Fibroblast of peridontal ligament (primary cell): ENCODE measurements around the gene PPARD.

Experiments used
- DNase-seq: peaks from one replicate; pipeline ENCODE4 v3.0.0-alpha.2; 2010; ENCODE audit errors: extremely low read depth

The PPARD gene

DNA sequence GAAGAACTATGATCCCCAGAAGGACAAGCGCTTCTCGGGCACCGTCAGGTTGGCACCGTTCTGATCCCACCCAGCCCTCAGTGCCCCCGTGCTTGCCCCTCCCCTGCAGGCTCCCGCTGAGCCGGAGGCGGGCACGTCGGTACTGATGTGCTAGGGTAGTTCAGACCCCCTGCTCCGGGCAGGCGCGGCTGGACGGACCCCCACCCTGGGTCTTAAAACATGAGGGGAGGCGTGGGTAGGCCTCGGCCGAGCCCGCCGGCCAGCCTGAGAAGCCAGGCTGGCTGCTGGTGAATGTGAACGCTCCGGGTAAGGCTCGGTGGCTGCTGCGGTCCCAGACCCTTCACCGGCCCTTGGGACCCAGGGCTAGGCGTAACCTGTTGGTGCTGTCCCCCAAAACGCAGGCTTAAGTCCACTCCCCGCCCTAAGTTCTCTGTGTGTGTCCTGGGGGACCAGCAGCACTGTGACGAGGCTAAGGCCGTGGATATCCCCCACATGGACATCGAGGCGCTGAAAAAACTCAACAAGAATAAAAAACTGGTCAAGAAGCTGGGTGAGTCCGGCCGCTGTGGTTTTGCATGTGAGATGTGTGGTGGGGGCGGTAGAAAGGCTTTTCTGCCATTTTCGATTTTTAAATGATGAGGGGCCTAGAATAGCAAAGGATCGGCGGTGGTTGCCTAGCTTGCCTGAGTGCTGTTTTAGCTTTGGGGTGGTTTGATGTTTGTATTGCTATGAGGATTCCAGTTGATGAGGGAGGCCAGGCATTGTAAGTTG is 126.8 kb downstream of the PPARD start:
- no peak for DNase-seq

DNA sequence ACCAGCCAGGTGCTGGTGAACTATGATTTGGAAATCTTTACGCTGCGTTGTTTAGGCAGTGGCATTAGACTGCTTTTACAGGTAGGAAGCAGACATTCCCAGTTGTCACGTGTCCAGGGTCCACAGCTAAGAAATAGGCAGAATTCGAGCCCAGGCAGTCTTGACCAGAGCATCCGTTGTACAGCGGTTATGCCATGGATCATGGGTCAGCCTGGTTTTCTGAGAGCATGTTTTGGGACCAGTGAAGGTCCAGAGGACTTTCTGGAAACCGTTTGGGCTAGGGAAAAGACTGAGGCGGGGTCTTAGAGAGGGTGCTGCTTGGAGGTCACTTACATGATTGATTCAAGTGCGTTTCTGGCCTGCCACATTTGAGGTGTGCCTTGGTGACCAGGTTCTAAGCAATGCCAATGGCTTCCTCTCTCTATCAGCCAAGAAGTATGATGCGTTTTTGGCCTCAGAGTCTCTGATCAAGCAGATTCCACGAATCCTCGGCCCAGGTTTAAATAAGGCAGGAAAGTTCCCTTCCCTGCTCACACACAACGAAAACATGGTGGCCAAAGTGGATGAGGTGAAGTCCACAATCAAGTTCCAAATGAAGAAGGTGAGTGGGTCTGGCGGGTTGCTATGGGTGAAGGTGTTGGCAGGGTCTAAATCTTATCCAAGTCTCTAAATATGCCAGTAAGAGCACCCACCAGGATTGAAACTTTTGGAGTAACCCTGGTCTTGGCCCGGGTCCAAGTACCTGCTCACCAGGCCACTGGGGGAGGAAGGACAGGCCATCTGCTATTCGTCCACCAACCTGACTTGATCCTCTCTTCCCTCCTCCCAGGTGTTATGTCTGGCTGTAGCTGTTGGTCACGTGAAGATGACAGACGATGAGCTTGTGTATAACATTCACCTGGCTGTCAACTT is 127.6 kb downstream of the PPARD start:
- DNase-seq = peak; percentile 24

DNA sequence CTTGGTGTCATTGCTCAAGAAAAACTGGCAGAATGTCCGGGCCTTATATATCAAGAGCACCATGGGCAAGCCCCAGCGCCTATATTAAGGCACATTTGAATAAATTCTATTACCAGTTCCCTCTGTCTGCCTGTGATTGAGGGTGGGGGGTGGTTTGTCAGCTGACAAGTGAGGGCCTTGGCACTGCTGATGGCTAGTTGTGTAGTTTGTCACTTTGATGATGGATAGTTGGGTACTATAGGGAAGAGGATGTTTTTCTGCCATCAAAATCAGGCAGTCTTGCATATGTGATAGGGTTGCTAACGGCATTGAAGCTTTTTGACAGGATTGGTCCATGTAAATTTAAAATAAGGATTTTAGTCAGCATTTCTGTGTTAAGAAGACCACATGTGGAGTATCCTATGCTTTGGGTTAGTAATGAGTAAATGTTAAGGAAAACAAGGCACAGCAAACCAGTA is 128.3 kb downstream of the PPARD start:
- no peak for DNase-seq

DNA sequence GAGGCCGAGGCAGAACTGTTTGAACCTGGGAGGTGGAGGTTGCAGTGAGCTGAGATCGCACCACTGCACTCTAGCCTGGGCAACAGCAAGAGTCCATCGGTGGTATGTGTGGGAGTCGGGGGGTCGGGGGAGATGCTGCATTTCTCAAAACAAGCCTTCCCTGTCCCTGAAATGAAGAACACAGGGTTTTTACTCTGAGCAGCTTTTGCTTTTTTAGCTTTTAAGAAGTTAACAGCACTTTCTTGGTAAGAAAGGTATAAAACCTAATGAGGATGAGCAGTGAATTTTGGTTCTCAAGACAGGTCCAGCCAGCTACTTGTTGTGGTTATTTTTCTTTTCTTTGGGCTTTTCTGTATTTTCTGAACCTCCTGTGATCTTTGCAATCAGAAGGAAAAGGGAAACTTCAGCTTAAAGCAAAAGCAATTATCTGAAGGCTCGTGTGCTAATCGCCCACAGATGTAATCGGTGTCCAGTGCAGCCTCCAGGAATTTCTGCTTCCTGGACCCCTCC is 129.5 kb downstream of the PPARD start:
- peak; percentile 42 for DNase-seq

DNA sequence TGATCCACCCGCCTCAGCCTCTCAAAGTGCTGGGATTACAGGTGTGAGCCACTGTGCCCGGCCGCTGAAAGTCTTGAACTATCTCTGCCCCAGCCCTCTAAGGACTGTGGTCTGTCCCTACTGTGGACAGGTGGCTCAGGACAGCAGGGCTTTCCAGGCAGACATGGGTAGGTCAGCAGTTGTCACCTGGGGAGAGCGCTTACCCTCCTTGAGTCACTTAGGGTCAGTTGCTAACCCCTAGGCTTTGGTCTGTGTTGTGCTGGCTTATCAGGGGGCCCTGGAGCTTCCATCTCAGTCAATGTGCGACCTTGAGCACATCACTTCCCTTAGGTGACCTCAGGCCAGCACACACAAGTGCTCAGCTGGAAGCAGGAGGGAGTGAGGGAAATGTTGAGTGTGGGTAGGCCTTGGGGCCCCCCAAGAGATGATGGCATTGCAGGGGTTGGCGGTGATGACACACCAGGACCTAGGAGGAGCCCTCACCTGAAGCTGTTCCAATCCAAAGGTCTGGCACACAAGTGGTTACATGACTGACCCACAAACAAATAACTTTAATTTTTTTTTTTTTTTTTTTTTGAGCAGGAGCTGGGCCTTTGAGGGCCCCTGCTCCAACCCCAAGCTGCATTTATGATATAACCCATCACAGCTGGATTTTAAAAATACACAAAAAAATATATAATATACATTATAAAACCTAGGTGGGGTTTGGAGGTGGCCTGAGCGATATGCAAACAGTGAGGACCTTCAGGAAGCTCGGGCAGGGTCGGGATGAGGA is 130.9 kb downstream of the PPARD start:
- DNase-seq = no peak

DNA sequence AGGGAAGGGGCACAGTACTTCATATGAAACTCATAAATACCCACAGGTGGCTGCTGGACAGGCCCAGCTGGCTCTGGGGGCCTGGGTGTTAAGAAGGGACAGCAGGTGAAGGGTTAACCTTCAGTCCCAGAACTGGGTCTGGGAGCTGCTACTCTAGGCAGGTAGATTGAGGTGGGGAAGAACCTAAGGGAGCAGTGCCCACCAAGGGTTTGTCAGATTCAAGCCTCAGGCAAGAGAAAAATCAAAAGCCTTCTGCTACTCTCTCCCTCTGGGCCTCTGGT is 131.4 kb downstream of the PPARD start:
- DNase-seq = no peak

DNA sequence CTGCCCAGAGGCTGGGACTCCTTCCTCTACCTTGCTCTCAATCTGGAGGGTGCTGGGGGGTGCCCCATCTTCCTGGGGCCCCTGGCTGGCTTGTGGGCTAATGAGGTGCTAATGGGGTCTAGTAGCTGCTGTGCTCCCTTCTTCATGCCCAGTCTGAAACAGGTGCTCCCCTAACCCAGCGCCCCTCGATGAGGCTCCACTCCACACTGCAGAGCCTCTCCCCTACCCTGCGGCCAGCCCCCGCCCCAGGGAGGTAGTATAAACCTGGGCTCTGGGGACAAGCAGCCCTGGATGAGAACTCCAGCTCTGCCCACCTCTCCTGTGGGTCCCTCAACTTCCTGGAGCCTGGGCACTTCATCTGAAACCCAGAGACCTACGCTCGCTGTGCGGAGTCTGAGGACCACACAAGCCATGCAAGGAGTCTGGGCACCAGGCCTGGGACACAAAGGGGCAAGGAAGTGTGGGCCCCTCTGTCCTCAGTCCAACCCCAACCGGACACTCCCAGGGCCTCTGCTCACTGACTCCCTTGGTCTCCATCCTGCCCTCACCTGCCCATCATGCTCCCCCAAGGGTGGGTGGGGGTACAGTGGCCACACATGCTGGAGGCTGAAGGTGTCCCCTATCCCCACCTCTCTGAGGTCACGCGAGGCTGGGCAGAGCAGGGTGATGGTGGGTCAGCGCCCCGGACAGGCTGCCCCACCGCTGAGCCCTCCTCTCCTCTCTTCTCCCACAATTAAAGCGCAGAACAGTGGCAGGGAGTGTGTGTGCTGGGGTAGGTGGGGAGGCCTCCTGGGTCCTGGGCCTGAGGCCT is 132.0 kb downstream of the PPARD start:
- DNase-seq = no peak

DNA sequence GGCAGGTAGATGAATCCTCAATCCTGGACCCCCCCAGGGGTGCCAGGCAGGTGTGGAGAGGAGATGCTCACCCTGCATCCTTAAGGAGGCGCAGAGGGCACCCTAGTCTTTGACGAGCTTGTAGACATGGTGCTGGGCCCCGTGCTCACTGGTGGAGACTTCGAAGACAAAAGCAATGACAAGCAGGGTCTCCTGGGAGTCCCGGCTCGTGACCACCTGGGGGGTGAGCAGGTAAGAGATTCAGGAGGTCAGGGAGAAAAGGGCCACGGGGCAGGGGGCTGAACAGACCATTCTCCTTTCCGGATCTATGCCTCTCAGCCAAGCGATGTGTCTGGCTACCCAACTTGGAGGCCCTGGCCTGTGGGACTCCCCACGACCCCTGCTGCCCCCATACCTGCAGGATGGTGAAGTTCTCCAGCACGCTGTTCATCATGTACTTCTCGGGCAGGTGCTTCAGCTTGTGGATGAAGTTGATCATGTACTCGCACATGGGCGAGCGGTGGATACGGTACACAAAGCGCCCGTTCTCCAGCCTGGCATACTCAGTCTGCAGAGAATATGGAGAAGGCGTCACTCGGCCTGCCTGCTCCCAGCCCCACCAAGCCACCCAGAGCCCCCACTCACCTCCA is 132.7 kb downstream of the PPARD start:
- no peak for DNase-seq

DNA sequence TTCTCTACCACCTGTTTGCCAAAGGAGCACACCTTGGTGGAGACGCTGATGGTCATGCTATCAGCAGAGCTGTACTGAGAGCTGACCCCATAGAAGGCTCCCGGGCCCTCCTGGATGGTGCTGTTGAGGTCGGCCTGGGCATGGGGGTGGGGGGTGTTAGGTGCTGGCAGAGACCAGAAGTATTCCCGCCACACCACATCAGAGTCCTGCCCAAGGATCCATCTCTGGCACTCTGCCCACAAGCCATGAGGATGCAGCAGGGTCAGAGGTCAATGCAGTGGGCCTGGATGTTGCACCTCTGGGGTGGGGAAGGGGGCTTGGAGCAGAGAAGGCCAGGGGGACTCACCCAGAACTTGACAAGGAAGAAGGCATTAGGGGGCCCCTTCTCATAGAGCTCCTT is 133.2 kb downstream of the PPARD start:
- no peak for DNase-seq

DNA sequence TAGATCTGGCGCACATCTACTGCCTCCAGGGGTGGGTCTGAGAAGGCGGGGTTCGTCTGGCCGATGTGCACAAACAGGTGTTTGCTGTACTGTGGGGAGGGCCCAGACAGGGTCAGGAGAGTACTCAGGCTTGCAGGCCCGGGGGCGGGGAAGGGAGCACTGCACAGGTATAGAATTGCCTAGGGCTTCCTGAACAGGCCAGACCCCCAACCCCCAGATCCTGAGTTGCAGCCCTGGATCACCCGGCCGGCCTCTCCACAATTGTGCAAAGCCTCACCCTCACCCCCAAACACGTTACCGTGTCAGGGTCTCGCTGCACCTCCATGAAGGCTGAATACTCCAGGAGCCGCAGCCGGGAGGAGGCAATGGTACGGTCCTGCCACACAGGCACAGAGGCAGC is 133.6 kb downstream of the PPARD start:
- no peak for DNase-seq

DNA sequence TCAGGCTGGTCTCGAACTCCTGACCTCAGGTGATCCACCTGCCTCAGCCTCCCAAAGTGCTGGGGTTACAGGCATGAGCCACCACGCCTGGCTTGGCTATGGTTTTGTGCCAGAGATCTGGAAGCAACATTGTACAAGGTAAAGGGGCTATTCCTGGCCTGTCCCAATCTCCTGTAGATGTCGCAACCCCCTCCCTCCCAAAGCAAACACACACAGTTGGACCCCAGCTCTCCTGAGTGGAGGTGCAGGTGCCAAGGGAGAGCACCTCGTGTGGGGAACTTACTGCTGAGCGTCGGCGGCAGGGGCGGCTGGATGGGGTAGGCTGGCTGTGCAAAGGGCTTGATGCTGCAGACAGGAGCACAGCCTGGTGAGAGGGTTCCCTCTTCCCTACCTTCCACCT is 134.7 kb downstream of the PPARD start:
- no peak for DNase-seq
